HG02885 (cell line): ENCODE data around the gene ZSCAN31.
A peak's percentile ranks its signal among the peaks of the same experiment; 100 is the strongest.
"Not testable (repeated sequence)": the region's sequence is repeated elsewhere in the genome, so short reads cannot be mapped to it uniquely, and the experiment has no call there.

Experiments
- ATAC-seq: cut with Tn5 transposase; IDR thresholded peaks from one replicate; pipeline ENCODE4 v1.9.1; 2021; ENCODE audit warnings: mild to moderate bottlenecking; ENCODE audit not compliant: unreplicated experiment, poor library complexity

Gene ZSCAN31

DNA sequence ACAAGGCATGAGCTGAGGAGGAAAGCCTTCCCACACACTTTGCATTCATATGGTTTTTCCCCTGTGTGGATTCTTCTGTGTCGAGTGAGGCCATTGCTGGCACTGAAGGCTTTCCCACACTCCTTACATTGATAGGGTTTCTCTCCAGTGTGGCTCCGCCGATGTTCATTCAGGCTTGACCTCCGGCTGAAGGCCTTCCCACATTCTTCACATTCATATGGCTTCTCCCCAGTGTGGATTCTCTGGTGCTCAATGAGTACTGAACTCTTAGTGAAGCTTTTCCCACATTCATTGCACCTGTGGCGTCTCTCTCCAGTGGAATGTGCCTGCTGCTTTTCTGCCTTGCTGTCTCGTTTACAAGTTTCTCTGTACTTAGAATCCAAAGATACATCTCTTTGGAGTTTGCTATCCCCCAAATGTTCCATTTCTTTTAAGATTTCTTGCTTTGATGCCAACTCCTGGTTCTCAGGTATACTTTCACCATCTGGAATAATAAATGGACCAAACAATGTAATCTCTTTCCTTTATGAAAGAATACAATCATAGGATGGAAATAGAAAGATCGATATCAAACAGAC lies 9.5 kb downstream of the ZSCAN31 start:
- ATAC-seq, result no peak

DNA sequence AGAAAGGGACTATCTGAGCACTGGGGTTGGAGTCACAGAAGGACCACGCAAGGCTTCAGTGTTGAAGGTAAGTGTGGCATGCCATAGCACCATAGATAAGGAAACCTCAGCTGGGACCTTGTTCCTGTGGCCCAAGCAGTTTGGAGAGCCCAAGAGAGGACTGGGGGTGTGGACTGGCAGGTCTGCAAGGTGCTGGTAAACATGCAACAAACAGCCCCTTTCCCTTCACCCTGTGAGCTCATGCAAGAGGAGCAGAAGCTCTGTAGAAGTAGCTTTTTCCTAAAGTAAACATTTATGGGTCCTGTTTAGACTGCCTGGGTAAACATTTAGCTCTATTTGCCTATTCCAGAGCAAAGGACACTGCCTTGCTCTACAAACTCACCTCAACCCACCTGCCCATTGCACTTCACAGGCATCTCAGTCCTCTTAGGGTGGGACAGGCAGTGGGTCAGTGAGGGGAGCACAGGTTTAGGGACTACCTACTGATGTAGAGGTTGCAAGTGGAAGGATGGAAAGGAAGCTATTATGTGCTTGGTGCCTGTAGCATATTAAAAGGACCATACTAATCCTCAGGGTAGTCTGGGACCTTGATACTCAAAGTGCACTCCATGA lies 12.0 kb downstream of the ZSCAN31 start:
- ATAC-seq, result no peak

DNA sequence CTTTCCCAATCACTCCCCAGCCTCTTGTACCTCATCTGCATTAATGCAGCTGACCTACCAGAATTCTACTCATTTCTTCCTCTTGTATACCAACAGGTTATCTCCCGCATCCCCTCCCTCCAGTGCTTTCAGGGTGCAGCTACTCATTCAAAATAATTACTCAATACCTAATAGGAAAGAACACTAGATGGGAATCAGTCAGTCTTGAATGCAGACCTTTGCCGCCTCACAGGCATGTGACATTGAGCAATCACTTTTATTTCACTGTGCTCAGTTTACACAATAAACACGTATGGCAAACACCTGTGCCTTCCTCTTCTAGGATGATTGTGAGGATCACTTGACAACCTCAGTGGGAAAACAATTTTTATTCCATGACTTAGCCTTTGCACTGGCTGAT lies 13.3 kb downstream of the ZSCAN31 start:
- ATAC-seq, result no peak

DNA sequence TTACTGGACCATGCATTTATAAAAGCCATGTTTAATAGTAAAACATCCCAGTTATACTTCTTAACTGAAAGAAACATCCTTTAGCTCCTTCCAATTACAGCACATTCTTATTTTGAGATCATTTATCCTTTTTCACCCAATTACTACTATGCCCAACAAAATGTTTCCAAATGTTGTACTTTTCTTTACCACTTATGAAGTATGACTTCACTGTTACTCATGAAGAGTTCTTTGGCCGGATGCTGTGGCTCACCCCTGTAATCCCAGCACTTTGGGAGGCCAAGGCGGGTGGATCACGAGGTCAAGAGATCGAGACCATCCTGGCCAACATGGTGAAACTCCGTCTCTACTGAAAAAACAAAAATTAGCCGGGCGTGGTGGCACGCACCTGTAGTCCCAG lies 18.1 kb downstream of the ZSCAN31 start:
- not testable (repeated sequence) for ATAC-seq

DNA sequence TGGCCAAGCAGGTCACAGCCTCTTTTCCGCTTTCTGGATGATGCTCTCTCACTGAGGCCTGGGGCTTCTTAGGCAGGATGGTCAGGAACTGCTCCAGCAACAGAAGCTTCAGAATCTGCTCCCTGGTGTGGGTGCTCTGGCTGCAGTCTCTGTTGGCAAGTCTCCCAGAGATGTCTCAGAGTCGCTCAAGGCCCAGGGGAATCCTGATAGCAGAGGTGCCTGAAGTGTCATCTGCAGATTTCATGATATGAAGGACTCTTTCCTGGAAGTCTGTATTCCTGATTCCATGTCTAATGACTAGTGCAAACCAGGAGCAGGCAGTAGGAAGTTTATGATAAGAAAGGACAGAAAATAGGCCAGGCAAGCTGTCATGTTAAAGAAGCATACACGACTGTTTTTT lies 20.3 kb downstream of the ZSCAN31 start:
- no peak for ATAC-seq

GRCh38 chr6:28312939-28313338 lies 23.0 kb downstream of the ZSCAN31 start:
- ATAC-seq, result no peak

DNA sequence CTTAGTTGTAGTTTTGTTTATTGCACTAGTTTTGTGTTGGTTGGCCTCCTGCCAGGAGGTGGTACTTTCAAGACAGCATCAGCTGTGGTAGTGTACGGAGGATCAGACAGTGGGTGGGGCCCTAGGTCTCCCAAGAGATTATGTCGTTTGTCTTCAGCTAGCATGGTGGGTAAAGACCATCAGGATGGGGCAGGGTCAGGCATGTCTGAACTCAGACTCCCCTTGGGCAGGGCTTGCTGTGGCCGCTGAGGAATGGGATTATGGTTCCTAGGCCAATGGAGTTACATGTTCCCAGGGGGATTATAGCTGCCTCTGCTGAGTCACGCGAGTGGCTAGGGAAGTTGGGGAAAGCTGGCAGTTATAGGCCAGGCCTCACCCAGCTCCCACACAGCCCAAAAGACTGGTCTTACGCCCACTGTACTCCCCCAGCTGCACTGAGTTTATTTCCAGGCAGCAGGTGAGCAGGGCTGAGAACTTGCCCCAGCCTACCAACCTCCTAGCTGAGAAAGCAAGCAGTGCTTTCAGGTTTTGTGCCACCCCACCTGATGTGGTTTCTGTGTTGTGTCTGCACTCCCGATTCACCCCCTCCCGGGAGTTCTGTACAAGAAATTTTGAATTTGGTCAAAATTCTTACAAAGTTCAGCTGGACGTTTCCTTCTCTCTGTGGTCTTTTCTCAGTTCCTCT lies 24.7 kb downstream of the ZSCAN31 start:
- ATAC-seq, result no peak

- not testable (repeated sequence) for ATAC-seq
Measured at GRCh38 chr6:28306363-28306762, 29.6 kb downstream of the ZSCAN31 start.

DNA sequence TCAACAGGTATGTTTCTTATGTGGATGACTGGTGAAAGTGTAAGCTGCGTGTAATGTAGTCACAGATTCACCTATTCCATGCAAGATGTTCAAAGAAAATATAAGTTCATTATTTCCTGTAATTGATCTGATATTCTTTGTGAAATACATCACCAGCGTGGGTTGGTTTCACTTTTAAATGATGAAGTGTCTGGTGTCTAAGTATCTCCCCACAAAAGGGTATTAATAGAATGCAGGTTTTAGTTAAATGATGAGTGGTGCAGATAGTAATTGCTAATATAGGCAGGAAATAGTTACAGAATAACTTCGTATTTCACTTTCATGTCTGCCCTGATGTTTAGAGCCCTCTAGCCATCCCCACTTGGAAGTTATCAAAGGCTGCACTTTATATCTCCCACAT lies 32.4 kb downstream of the ZSCAN31 start:
- peak; percentile 68 for ATAC-seq

GRCh38 chr6:28296520-28297060 lies 39.4 kb downstream of the ZSCAN31 start:
- no peak for ATAC-seq

DNA sequence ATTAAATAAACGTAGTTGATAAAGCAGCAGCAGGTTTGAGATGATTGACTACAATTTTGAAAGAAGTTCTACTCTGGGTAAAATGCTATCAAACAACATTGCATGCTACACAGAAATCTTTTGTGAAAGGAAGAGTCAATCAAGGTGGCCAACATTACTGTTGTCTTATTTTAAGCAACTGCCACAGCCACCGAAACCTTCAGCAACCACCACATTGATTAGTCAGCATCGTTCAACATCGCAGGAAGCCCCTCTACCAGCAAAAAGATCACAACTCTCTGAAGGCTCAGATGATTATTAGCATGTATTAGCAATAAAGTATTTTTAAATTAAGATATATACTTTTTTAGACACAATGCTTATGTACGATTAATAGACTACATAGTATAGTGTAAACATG lies 40.6 kb downstream of the ZSCAN31 start:
- no peak for ATAC-seq

DNA sequence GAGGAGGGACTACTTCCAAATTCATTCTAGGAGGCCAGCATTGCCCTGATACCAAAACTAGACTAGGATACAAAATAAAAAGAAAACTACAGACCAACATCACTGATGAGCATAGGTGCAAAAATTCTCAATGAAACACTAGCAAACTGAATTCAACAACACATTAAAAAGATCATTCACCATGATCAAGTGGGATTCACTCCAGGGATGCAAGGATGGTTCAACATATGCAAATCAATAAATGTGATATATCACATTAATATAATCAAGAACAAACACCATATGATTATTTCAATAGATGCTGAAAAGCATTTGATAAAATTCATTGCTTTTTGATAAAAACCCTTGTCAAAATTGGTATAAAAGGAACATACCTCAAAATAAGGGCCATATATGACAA lies 44.4 kb downstream of the ZSCAN31 start:
- ATAC-seq, result no peak

- ATAC-seq, result no peak
Measured at GRCh38 chr6:28282926-28283325, 53.0 kb downstream of the ZSCAN31 start.

DNA sequence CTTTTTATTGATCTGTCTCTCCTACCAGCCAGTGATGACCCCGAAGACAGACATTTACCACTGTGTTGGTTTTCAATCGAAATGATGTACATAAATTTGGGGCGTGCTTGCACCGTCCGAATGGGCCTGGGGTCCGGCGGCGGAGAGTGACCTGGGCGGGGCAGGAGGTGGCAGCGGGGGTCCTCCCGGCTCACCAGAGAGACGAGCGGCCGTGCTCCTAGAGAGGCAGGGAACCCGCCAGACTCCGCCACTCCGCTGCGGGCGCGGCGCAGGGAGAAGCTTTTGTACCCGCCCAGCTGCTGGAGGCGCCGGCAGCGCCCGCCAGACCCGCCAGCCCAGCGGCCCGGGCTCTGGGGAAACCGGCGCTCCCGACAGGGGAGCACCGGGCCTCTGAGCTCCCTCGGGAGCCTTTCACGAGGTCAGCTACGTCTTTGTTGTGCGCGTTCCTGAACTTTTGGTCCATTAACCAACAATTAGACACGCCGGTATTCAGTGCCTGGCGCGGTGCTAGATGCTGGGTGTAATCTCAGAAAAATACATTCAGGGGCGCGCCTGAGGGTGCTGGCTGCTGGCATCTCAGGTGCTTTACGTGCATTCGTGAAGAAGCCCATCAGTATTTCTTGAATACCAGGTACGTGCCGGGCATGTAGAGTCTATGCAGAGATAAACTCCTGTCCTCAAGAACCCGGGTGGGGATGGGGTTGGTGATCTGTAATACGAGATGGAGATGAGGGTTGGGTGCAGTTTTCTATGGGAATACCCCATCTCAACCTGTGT lies 54.5 kb downstream of the ZSCAN31 start, which contains the start of gene PGBD1:
PGBD1 (plus strand) TSS at position 285 of the 777 bp plus-strand sequence. CDS start 2,242 bp downstream, outside the sequence.
- peak; percentile 85 for ATAC-seq

- ATAC-seq, result no peak
Measured at GRCh38 chr6:28280595-28281287, 55.2 kb downstream of the ZSCAN31 start.

DNA sequence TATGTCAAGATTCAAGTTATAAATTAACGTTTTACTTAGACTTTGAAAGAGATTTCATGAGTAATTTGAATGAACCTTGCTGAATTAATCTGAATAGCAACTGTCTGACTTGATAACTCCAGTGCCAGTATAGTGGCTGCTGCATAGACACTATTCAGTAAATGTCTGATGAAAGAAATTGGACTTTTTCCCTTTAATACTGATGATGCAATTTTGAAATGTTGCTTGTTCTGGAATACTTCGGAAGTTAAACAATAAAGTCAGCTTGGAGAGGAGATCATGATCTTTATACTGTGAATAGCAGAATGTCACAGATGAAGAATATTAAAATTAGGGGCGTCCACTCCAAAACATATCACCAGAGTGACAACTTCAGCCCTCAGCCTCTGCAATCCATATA lies 58.2 kb downstream of the ZSCAN31 start:
- ATAC-seq, result no peak

- ATAC-seq, result no peak
Measured at GRCh38 chr6:28274888-28275287, 61.1 kb downstream of the ZSCAN31 start.
